Astrocyte of the cerebellum (primary cell): Measurements from ENCODE around the gene DNAJC25.

Experiments used
- DNase-seq: peaks from one replicate; pipeline ENCODE4 v3.0.0-alpha.2; 2011; ENCODE audit warnings: low read depth
- H3K4me3 ChIP-seq: 2 replicates; pipeline ENCODE4 v1.5.1; 2011; ENCODE audit warnings: mild to moderate bottlenecking, low read depth, low read length, moderate library complexity
- in situ Hi-C: cut with HindIII; loops from 2 replicates; pipeline ENCODE4 v1.10.0; 2017; ENCODE audit warnings: low sequenced_read_pairs
- TF ChIP-seq, protein P1 (sequence below): IDR thresholded peaks from 2 replicates; pipeline ENCODE4 v1.5.1; 2012; ENCODE audit warnings: low read length, low read depth, moderate library complexity, mild to moderate bottlenecking; ENCODE audit errors: missing control alignments

Gene DNAJC25

DNA sequence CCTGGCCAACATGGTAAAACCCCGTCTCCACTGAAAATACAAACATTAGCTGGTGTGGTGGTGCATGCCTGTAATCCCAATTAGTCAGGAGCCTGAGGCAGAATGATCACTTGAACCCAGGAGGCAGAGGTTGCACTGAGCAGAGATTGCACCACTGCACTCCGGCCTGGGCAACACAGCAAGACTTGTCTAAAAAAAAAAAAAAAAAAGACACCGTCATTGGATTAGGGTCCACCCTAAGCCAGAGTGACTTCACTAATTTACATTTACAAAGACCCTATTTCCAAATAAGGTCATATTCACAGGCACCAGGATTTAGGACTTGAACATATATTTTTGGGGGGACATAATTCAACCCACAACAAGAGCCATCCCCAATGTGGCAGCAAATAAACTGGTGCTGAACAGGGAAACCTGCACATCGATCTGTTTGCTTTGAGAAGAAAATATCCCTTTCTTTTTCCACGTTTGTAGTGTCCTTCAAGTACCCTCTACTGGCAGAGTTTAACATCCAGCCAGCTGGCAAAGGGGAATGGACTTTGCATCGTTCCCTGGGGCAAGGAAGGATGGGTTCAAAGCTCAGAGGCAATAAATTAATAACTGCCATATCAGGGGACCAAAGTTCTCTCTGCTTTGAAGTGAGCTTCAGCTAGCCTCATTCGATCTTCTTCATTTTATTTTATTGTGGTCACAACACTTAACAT lies 3.7 kb upstream of the DNAJC25 start:
- no peak overlapping the region for H3K4me3 ChIP-seq
- in situ Hi-C loops: no loop called here
- TF ChIP-seq, protein P1, sequence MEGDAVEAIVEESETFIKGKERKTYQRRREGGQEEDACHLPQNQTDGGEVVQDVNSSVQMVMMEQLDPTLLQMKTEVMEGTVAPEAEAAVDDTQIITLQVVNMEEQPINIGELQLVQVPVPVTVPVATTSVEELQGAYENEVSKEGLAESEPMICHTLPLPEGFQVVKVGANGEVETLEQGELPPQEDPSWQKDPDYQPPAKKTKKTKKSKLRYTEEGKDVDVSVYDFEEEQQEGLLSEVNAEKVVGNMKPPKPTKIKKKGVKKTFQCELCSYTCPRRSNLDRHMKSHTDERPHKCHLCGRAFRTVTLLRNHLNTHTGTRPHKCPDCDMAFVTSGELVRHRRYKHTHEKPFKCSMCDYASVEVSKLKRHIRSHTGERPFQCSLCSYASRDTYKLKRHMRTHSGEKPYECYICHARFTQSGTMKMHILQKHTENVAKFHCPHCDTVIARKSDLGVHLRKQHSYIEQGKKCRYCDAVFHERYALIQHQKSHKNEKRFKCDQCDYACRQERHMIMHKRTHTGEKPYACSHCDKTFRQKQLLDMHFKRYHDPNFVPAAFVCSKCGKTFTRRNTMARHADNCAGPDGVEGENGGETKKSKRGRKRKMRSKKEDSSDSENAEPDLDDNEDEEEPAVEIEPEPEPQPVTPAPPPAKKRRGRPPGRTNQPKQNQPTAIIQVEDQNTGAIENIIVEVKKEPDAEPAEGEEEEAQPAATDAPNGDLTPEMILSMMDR: no peak
- DNase-seq: no peak

DNA sequence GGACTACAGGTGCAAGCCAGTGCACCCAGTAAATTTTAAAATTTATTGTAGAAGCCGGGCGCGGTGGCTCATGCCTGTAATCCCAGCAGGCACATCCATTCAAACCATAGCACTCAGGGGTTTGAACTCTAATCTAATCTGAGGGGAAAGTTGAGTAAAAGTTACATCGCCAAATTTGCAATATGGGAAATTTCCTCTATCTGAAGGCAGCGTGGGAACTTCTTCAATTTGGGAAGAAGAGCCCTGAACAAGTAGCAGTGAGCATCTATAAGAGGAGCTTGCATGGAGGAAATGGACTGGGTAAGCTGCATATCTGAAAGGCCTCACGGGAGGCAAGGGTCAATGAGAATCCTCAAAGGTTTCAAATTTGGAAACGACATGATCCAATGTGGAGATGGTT lies 2.7 kb upstream of the DNAJC25 start:
- TF ChIP-seq, protein P1: no peak
- H3K4me3 ChIP-seq: no peak overlapping the region
- in situ Hi-C loops: no loop called here
- DNase-seq: no peak

DNA sequence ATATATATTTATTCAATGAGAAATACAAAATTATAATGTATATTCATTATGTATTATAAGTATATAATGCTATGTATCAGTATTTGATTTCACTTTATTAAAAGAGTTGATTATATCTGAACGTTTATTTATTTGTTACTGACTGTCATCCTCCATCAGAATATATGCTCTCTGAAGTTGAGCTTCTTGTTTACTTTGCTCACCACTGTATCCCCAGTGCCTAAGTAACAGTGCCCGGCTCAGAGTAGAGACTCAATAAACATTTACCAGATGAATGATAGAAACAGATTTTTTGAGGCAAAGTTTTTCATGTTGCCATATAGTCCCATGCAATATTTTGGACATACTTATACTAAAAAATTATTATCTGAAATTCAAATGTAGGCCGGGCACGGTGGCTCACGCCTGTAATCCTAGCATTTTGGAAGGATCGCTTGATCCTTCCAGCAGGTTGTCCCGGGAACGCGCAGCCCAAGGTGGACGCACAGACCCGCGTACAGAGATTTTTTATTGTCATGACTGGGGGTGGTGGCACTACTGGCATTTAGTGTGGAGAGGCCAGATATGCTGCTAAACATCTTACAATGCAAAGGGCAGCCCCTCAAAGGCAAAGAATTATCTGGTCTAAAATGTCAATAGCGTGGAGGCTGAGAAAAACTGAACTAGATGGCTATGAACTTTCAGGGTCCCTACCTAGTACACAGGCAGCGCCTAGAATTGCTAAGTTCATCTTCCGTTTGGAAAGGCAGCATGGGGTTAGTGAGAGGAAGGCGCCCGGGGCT lies 761 bp upstream of the DNAJC25 start:
- H3K4me3 ChIP-seq: peak overlapping the region; percentile 94
- DNase-seq: no peak
- TF ChIP-seq, protein P1: no peak
- in situ Hi-C loops: no loop called here

DNA sequence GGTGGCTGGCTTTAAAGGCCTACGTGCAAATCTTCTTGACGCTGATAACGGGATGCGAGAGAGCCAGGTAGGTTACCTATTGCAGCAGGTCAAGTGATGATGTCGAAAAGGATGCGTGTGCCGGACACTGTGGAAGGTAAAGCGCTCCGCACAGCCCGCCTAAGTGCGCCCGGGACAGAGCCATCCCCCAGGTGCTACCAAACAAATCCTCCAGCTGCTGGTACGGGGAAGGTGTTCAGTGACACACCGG lies 245 bp upstream of the DNAJC25 start:
- DNase-seq: no peak
- TF ChIP-seq, protein P1: no peak
- in situ Hi-C loops: no loop called here
- H3K4me3 ChIP-seq: peak overlapping the region; percentile 94

DNA sequence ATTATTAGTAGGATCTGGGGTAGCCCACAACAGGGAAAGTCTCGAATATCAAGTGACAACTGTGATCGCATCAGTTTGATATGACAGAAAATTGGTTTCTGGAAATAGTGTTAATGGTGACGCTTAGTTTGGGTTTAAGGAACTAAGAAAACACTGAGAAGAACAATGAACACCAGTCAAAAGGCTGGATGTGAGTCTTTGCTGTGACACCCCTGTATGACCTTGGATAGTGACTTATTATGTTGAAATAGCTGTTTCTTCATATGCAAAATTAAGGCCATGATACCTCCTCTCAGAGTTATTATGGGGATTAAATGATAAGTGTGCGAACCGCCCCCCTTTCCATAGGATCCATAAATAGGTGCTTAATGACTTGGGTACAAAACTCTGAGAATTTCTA lies 926 bp downstream of the DNAJC25 start:
- DNase-seq: no peak
- TF ChIP-seq, protein P1: no peak
- in situ Hi-C loops: no loop called here
- peak overlapping the region; percentile 94 for H3K4me3 ChIP-seq

DNA sequence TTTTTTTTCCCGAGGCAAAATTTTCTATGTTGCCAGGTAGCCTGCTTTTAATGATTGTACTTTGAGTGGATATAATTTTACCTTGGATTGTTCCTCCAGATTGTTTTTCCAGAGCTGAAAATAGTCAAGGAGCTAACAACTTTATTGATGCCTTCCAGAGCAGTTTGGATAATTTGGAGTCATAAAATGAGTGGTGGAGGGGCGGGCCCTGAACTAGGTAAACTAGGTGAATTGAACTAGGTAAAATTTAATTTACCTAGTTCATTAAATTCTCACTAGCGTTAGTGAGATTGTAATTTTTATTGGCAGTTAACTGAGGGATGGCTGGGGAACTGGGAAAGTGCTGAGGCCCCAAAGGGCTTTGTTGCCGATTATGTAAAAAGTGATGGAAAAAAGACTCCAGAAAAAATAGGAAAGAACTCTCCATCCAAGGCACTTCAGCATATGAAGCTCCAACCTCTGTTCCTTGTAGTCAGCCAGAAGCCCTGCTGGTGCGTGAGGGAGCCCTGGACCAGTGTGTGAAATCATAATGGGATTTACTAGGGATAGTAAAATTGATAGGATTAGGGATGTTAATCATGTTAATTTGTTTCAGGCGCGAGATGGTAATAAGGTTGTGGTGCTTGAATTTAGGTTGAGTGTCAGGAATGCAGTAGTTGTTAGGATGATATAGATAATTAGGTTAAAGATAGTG lies 1.7 kb downstream of the DNAJC25 start:
- no peak for DNase-seq
- in situ Hi-C loops: no loop called here
- TF ChIP-seq, protein P1: no peak
- H3K4me3 ChIP-seq: peak overlapping the region; percentile 94
